Fibroblast of mammary gland (primary cell): ENCODE results near the gene ABR.
"Not testable (repeated sequence)": the region's sequence is repeated elsewhere in the genome, so short reads cannot be mapped to it uniquely, and the experiment has no call there.

Experiments used
- DNase-seq: peaks from one replicate; pipeline ENCODE4 v3.0.0-alpha.2; 2010; ENCODE audit warnings: low read depth
- H3K4me3 ChIP-seq: 2 replicates; pipeline ENCODE4 v1.5.1; 2011; ENCODE audit warnings: low read depth, mild to moderate bottlenecking, low read length, moderate library complexity; ENCODE audit not compliant: control insufficient read depth
- TF ChIP-seq, protein P1 (sequence below): conservative IDR thresholded peaks from 2 replicates; pipeline ENCODE4 v1.5.1; 2011; ENCODE audit warnings: low read depth, low read length, inconsistent platforms; ENCODE audit not compliant: control insufficient read depth, insufficient read depth

The ABR gene

DNA sequence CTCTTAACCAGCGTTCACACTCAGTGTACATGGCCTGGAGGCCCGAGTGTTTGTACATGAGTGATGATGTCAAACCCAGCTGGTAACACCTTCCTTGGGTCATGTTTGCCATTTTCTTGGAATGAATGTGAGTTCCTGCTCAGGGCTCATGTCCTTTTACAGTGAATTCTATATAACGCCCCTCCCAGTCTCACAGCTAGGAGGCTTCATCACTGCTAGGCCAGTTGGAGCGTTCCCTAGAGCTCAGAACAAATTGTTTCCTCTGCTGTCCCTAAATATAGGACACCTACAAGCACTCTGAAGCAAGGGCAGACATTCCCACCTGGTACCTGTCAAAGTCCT lies 177.4 kb downstream of the ABR start:
- H3K4me3 ChIP-seq: no peak overlapping the region
- peak; percentile 72 for DNase-seq
- TF ChIP-seq, protein P1, sequence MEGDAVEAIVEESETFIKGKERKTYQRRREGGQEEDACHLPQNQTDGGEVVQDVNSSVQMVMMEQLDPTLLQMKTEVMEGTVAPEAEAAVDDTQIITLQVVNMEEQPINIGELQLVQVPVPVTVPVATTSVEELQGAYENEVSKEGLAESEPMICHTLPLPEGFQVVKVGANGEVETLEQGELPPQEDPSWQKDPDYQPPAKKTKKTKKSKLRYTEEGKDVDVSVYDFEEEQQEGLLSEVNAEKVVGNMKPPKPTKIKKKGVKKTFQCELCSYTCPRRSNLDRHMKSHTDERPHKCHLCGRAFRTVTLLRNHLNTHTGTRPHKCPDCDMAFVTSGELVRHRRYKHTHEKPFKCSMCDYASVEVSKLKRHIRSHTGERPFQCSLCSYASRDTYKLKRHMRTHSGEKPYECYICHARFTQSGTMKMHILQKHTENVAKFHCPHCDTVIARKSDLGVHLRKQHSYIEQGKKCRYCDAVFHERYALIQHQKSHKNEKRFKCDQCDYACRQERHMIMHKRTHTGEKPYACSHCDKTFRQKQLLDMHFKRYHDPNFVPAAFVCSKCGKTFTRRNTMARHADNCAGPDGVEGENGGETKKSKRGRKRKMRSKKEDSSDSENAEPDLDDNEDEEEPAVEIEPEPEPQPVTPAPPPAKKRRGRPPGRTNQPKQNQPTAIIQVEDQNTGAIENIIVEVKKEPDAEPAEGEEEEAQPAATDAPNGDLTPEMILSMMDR: no peak

DNA sequence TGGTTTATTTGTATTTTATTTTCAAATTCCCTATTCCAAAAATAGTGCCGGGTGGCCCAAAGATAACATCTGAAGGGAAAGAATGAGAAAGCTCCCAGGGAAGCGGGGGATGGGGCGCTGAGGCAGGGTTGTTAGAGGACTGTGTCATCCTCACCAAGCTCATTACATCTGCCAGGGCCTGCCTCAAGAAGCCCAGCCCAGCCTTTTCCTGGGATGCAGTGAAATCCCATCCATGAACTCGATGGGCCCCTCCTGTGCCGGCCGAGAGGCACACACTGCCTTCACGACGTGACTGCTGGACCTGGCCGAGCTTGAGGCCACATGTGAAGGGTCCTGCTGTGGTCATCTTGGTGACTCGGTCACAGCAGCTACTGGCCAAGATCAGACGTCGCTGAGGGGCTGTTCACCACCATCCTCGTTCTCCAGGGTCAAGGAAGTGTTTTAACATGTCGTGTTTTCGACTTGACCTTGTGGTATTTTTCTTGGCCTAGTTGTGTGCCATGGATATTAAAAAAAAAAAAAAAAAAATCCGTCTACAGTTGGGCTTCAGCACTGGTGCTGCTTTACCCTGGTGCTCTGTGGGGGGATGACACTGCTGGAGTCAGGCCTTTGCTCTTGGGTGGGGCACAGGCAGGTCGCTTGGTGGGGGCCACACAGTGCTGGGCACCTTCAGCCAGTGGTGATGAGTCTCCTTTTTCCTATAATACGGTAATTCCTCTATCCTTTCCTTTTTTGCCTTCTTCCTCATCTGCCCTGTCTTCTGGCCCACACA lies 178.0 kb downstream of the ABR start:
- TF ChIP-seq, protein P1: no peak
- DNase-seq: peak; percentile 71
- H3K4me3 ChIP-seq: no peak overlapping the region

GRCh38 chr17:1000597-1001461 lies 179.0 kb downstream of the ABR start:
- TF ChIP-seq, protein P1: no peak
- H3K4me3 ChIP-seq: no peak overlapping the region
- DNase-seq: peak; percentile 61

GRCh38 chr17:998111-998510 lies 181.7 kb downstream of the ABR start:
- no peak for DNase-seq
- TF ChIP-seq, protein P1: no peak
- H3K4me3 ChIP-seq: peak overlapping the region; percentile 99

- DNase-seq: peak; percentile 97
- TF ChIP-seq, protein P1: peak; percentile 63
- H3K4me3 ChIP-seq: peak within 1 kb of the TSS; percentile 99
These were observed 183.0 kb downstream of the ABR start, which contains the start of gene TIMM22 for GRCh38 chr17:996554-997344. Gene TIMM22, plus strand, starts transcription at chr17:997129. Its CDS starts 14 bp downstream, at chr17:997143.

GRCh38 chr17:995324-995723 lies 184.5 kb downstream of the ABR start:
- not testable (repeated sequence) for DNase-seq, H3K4me3 ChIP-seq

DNA sequence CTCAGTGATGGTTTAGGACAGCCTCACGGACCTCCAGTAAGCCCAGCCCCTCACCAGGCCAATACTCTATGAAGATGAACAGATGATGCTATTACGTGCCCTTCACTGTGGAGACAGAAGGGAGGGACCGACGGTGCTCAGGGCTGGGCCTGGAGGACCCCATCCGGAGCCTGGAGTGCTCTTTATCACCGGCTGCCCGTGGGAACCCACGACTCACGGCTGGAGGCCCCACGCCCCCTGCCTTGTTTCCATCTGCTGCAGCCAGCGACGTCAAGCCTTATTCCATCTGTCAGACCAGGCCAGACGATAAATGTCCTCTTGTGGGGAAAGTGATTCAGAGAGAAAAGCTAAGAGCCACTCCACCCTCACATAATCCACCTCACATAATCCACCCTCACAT lies 186.8 kb downstream of the ABR start:
- TF ChIP-seq, protein P1: no peak

More for the DNA sequence above, 186.8 kb downstream of the ABR start:
- no peak for DNase-seq
- no peak overlapping the region for H3K4me3 ChIP-seq
